CD4-positive, alpha-beta T cell treated with Interleukin-15 for 1 hour (primary cell): Measurements from ENCODE around the gene SAP30BP.

Experiments used
- DNase-seq: peaks from one replicate; pipeline ENCODE4 v3.0.0-alpha.2; 2020

SAP30BP gene

GRCh38 chr17:75722542-75723095 lies 55.5 kb downstream of the SAP30BP start:
- no peak for DNase-seq

- DNase-seq = no peak
Observed at GRCh38 chr17:75723171-75723930, 56.2 kb downstream of the SAP30BP start.

GRCh38 chr17:75724016-75725003 lies 57.2 kb downstream of the SAP30BP start:
- no peak for DNase-seq

- DNase-seq = no peak
Observed at GRCh38 chr17:75725504-75725903, 58.4 kb downstream of the SAP30BP start.

- no peak for DNase-seq
Observed at GRCh38 chr17:75727391-75727790, 60.3 kb downstream of the SAP30BP start.

GRCh38 chr17:75729351-75729750 lies 62.2 kb downstream of the SAP30BP start:
- no peak for DNase-seq

- DNase-seq = no peak
Observed at GRCh38 chr17:75730065-75730464, 62.9 kb downstream of the SAP30BP start.

- DNase-seq = no peak
Observed at GRCh38 chr17:75731086-75731715, 64.1 kb downstream of the SAP30BP start.

GRCh38 chr17:75731716-75732498 lies 64.8 kb downstream of the SAP30BP start:
- DNase-seq = no peak

- no peak for DNase-seq
Observed at GRCh38 chr17:75733471-75733870, 66.3 kb downstream of the SAP30BP start.

GRCh38 chr17:75734674-75735294 lies 67.6 kb downstream of the SAP30BP start:
- DNase-seq = no peak

- no peak for DNase-seq
Observed at GRCh38 chr17:75736173-75736835, 69.2 kb downstream of the SAP30BP start.

GRCh38 chr17:75737133-75737962 lies 70.2 kb downstream of the SAP30BP start:
- no peak for DNase-seq

GRCh38 chr17:75738218-75738802 lies 71.2 kb downstream of the SAP30BP start:
- peak; percentile 84 for DNase-seq

- no peak for DNase-seq
Observed at GRCh38 chr17:75739174-75739573, 72.0 kb downstream of the SAP30BP start.

GRCh38 chr17:75739801-75740200 lies 72.7 kb downstream of the SAP30BP start:
- DNase-seq = no peak

GRCh38 chr17:75740215-75740614 lies 73.1 kb downstream of the SAP30BP start:
- no peak for DNase-seq

GRCh38 chr17:75740631-75741077 lies 73.5 kb downstream of the SAP30BP start:
- DNase-seq = no peak

GRCh38 chr17:75742337-75742736 lies 75.2 kb downstream of the SAP30BP start:
- DNase-seq = no peak
